ENCODE results near the gene ZNF213.

The ZNF213 gene

DNA sequence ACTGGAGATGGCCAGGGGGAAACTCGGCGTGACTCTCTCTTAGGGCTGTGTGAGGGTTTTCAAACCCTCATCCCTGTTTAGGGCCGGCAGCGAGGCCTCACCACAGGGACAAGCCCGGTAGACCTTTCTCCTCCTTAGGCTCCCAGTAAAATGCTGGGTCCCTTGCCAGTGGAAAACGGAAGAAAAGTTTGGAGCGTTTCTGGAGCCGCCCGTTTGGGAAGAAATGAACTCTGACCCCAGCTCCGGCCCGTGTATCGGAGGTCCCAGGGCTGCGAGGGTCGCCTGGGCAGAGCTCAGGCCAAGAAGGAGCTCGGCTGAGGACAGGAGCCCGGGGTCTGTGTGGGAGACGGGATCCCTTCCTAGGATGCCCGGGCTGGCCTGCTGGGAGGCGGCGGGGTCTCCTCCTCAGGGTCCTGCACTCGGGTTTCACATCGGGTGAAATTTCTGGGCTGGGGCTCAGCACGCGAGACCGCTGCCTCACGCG is 23.2 kb downstream of the ZNF213 start:
- TF ChIP-seq, protein P1, sequence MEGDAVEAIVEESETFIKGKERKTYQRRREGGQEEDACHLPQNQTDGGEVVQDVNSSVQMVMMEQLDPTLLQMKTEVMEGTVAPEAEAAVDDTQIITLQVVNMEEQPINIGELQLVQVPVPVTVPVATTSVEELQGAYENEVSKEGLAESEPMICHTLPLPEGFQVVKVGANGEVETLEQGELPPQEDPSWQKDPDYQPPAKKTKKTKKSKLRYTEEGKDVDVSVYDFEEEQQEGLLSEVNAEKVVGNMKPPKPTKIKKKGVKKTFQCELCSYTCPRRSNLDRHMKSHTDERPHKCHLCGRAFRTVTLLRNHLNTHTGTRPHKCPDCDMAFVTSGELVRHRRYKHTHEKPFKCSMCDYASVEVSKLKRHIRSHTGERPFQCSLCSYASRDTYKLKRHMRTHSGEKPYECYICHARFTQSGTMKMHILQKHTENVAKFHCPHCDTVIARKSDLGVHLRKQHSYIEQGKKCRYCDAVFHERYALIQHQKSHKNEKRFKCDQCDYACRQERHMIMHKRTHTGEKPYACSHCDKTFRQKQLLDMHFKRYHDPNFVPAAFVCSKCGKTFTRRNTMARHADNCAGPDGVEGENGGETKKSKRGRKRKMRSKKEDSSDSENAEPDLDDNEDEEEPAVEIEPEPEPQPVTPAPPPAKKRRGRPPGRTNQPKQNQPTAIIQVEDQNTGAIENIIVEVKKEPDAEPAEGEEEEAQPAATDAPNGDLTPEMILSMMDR (IDR thresholded peaks at IDR 0.05): no peak

DNA sequence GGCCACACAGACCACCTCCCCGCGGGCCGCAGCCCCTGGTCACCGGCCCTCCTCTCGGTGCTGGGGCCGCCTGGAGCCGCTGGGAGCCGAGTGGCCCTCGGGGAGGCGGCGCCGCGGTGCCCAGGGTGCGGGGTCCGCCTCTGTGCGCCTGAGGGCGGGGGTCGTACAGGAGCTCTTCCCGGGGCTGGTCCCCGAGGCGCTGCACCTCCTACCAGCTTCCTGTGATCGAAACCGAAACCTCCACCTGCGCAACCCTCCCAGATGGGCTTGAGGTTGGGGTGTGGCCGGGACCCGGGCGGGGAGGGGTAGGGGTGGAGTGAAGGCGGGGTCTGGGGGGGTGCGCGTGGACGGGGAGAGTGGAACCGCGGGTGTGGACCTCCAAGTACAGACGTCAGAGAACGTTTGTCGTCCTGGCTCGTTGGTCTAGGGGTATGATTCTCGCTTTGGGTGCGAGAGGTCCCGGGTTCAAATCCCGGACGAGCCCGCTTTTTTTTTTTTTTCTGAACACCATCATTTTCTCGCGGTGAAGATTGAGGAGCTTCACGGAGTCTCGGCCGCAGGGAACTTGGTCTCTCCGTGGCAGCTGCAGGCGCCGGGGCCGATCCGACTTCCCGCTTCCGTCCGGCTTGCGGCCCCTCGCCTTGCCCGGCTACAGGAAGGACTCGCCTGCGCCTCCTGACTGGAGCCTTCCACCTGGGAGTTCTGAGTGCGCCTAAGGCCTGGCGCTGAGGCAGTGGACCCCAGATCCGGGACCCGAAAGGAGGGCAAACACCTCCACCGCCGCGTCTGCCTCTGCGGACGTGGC is 23.9 kb downstream of the ZNF213 start:
- TF ChIP-seq, protein P1 (IDR thresholded peaks at IDR 0.05): no peak

DNA sequence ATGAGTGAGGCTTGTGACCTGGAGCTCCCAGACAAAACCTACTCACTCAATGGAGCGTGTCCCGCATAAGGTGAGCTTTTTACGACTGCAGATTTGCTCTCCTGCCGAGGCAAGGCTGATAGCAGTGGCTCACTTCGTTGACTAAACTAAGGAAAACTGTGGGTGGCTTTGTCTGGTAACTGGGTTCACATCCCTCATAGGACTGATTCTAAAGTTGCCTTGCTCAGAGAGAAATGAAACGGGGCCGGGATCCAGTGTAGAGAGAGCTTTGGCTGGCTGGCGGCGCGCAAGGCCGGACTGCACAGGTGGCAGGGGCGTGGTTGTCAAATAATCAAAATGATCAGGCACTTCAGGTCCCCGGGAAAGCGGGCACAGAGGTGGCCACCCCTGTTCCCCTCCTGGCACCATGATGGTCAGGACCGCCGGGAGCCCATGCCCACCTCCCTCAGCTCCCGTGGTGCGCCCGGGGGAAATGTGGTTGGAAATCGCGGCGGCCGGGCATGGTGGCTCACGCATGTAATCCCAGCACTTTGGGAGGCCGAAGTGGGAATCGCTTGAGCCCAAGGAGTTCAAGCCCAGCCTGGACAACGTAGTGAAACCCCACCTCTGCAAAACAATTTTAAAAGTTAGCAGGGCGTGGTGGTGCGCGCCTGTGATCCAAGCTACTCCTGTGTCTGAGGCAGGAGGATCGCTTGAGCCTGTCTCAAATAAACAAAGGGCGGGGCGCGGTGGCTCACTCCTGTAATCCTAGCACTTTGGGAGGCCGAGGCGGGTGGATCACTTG is 26.6 kb downstream of the ZNF213 start:
- TF ChIP-seq, protein P1 (IDR thresholded peaks at IDR 0.05): no peak

DNA sequence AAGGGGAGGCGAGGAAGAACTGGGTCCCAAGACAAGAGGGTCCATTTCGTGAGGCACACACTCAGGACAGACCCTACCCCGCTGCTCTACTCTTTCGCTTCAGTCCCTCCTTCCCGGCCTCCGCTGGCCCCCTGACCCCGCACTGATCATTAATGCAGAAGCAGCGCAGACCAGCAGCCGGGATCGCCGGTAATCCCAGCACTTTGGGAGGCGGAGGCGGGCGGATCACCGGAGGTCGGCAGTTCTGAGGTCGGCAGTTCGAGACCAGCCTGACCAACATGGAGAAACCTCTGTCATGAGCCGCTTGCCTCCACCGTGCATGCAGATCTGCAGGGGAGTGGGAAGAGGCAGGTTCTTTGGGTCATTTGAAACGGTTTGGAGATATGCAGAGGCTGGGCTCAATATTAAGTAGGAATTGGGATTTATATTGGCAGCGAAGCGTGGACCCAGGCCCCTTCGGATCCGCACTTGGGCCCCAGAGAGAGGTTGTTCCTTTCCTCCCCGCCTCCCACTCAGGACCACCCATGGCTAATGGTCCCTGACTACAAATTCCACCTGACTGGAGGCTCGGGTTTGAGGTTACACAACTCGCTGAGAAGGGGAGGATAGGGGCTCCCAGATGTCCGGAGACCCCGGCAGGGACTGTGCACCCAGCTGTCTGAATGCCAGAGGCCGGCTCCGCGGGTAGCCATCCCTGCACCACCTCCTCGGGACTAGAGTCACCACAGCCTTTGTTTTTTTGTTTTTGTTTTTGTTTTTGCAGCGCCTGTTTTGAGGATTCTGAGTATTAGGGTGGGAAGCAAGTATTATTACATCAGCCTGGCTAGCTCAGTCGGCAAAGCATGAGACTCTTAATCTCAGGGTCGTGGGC is 29.5 kb downstream of the ZNF213 start:
- TF ChIP-seq, protein P1 (IDR thresholded peaks at IDR 0.05): no peak

DNA sequence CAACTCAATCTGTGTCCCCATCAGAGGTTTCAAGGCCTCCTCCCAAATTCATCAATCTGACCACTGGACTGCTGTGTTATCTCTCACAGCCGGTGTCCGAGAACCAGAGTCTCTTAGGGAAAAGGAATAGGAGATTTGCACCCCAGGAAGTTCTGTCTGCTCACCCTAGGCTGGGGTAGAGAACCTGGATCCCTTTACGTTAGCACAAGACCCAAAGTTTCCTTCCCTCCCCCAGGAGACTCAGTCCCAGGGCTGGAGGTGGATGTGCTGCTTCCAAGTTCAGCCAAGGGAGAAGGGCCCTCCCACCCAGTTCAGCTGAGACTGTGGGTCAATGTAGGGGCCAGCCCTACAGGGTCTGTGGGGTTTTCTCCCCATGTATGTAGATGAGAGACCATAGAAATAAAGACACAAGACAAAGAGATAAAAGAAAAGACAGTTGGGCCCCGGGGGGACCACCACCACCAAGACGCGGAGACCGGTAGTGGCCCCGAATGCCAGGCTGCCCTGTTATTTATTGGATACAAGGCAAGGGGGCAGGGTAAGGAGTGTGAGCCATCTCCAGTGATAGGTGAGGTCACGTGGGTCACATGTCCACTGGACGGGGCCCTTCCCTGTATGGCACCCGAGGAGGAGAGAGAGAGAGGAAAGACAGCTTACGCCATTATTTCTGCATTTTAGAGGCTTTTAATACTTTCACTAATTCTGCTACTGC is 30.4 kb downstream of the ZNF213 start:
- TF ChIP-seq, protein P1 (IDR thresholded peaks at IDR 0.05): no peak

DNA sequence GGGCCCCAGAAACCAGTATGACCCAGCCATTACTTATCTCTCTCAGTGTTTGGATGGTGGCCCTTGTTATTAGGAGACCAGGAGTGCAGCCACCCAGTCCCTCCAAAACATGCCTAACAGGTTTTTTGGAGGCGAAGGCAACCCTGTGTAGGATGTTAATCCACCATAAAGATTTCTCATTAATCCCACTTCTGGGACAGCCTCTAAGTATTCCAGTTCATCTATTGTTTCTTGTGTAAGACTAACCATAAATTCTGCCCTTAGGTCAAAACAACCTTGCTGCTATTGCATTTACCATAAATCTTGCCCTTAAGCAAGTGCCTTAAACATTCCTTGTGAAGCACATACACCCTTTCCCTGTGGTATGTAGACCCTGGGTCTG is 31.7 kb downstream of the ZNF213 start:
- TF ChIP-seq, protein P1 (IDR thresholded peaks at IDR 0.05): no peak
